HG03565 (cell line): ENCODE data around the gene GRIK4.
"Not testable (repeated sequence)": the region's sequence is repeated elsewhere in the genome, so short reads cannot be mapped to it uniquely, and the experiment has no call there.

ENCODE experiments used
- ATAC-seq: cut with Tn5 transposase; IDR thresholded peaks from one replicate; pipeline ENCODE4 v1.9.1; 2021; ENCODE audit warnings: mild to moderate bottlenecking, moderate library complexity; ENCODE audit not compliant: unreplicated experiment

Gene GRIK4

DNA sequence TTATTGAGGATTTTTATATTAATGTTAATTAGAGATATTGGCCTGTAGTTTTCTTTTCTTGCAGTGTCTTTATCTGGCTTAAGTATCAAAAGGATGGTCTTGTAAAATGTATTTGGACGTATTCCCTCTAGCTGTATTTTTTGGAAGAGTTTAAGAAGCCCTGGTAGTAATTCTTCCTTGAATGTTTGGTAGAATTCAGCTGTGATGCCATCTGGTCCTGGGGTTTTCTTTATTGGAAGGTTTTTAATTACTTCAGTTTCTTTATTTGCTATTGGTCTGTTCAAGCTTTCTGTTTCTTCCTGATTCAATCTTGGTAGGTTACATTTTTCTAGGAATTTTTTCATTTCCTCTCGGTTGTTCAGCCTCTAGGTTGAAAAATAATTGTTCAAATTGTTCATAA lies 257.4 kb downstream of the GRIK4 start:
- ATAC-seq = no peak

- ATAC-seq = no peak
Measured at GRCh38 chr11:120769906-120770305, 258.4 kb downstream of the GRIK4 start.

- no peak for ATAC-seq
Measured at GRCh38 chr11:120771551-120772060, 260.1 kb downstream of the GRIK4 start.

- ATAC-seq = peak; percentile 66
Measured at GRCh38 chr11:120773501-120774031, 262.0 kb downstream of the GRIK4 start.

- no peak for ATAC-seq
Measured at GRCh38 chr11:120774591-120775386, 263.2 kb downstream of the GRIK4 start.

DNA sequence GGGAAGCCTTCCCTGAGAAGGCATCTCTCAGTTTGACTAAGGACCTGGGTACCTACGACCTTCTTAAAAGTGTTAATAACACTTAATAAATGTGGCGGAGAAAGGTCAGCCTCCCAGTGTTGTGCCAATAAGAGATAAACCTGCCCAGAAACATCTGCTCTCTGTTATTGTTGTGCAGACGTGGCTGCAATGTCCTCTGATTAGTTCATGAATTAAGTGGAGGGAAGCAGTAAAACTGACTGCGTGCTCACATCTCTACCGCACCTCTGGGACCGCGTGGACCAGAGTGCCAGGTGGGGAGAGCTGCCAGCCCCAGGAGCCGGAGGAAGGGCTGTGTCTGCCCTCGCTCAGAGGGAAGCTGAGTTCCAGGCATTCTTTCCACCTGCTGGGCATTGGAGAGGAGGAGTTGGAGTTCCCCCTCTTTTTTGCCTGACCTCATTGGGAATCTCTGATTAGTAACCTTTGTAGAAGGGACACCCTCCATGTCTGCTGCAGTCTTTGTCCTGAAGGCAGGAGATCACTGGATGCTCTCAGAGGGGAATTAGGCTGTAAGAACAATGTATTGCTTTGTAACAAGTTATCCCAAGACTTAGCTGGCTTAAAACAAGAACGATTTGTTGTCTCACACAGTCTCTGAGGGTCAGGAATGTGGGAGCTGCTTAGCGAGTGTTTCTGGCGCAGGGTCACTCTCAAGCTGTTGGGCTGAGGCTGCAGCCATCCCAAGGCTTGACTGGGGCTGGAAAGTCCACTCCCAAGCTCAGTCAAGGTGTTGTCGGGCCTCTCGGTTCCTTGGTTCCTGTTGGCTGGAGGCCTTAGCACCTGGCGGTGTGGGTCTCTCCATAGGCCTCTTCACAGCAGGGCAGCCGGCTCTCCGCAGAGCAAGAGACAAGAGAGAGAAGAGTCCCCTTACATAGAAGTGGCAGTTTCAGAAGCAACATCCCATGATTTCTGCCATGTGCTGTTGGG lies 264.7 kb downstream of the GRIK4 start:
- no peak for ATAC-seq

DNA sequence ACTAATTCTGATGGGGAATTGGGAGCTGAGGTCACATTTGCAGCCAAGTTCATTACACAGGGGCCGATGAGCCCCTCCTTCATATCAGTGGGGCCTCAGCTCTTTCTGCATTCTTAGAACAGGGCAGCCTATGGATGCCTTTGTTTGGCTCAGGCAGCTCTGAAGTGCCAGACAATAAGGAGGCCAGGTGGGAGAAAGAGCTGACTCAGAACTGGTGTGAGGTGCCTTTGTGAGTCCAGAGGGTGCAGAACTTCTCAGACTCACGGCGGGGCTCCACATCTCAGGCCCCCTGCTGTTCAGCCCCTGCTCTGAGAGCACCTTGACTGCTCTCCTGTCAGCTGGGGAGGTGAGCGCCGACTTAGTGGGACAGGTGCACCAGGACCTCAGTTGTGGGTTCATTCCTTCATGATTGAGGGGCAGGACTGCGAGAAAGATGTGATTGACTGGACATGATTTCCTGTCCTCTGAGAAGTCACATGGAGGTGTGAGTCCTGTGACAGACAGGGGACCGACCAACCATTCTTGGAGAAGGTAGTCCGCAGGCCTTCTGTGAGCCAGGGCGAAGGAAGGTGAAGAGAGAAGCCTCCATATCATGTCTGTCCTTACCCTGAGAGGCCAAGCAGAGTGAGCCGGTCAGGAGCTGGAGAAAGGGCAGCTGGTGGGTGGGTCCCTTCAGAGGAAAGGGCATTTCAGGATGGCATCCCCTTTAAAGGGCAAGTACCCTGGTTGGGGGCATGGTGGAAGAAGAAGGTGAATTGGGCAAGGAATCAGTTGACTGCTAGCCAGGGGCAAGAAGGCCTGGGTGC lies 267.3 kb downstream of the GRIK4 start:
- ATAC-seq = no peak

DNA sequence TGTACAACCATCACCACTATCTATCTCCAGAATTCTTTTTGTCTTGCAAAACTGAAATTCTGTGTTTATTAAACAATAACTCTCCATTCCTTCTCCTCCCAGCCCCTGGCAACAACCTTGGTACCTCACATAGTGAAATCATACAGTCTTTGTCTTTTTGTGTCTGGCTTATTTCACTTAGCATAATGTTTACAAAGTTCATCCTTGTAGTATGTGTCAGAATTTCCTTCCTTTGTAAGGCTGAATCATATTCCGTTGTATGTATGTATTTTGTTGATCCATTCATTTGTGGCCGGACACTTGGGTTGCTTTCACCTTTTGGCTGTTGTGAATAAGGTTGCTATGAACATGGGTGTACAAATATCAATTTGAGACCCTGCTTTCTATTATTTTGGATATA lies 268.7 kb downstream of the GRIK4 start:
- no peak for ATAC-seq

DNA sequence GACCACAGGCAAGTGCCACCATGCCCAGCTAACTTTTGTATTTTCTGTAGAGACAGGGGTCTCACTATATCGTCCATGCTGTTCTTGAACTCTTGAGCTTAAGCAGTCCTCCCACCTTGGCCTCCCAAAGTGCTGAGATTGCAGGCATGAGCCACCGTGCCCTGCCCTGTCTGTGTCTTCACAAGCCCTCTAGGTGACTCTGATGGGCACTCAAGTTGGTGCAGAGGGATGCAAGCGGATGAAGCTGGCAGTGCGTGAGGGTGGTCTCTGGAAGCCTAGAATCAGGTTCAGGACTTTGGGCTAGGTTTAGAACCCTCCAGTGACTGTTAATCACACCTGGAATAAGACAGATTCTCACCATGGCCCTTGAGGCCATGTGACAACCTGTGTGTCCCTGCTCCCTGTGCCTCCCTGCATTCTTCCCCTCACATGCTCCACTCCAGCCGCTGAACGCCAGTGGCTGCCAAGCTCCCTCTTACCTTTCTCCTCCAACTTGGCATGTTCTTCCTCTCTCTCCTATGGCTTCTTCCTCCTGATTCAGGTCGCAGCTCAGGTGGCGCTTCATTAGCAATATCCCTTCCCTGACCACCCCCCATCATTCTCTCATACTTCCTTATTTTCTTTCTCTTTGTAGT lies 270.1 kb downstream of the GRIK4 start:
- ATAC-seq = no peak

DNA sequence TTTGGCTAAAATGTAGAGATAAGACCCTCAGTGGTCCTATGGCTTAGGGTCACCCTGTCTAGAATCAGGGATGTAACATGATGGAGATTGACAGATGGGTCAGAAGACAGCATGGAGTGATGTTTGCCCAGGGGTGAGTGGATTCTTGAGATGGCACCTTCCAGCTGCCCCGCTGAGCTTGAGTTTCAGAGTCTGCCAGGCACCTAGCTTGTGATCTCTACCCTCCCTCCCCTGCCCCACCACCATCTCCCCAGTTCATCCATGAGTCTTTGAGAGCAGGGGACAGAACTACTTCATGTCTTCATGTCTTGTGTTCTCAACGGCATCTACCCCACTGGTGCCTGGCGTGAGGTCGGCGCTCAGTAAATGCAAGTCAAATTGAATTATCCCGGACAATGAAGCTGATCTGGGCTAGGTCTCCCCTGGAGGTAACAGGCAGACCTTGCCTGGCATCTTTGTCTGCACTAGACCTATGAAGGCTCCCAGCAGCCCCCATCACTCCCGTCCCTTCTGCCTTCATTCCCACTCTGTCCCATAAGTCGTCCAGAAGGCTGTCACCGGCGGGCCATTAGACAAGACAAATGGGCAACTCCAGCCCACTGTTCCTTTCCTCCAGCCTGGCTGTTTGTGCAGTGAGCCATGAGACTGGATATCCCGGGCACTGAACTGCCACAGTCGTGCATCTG lies 273.2 kb downstream of the GRIK4 start:
- ATAC-seq = no peak

GRCh38 chr11:120785576-120785975 lies 274.0 kb downstream of the GRIK4 start:
- ATAC-seq = no peak

- ATAC-seq = no peak
Measured at GRCh38 chr11:120786206-120786735, 274.7 kb downstream of the GRIK4 start.

- ATAC-seq = not testable (repeated sequence)
Measured at GRCh38 chr11:120787224-120787623, 275.7 kb downstream of the GRIK4 start.

DNA sequence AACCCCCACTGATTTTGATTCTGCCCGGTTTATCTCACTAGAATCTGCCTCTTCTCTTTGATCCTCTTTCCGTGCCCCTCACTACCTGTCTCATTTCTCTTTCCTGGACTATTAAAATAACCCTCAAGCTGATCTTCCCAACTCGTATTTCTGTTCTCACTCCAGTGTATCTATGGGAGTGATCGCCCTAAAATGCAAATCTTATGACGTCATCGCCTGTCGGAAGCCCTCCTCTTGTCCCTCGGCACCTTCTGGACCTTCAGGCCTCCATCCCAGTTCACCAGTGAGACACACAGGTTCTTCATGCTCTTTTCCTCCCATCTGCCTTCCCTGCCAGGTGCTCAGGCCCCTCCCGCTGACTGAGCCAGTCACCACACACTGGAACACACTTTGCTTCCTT lies 277.8 kb downstream of the GRIK4 start:
- no peak for ATAC-seq

DNA sequence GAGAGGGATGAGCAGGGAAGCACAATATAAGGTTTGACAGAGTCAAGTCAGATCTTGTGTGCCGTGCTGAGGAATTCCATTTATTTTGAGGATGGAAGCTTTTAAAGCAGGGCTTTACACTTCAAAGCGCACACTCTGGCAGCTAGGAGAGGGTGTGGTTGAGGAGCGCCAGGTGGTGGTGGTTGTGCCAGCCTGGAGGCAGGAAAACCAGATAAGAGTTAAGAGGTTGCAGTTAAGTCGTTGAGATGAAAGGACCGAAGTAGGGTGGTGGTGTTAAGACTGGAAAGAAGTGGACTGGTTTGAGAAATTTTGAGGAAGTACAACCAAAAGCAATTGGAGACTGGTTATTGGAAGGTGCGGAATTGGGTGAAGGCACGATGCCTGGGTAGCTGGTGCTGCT lies 280.8 kb downstream of the GRIK4 start:
- no peak for ATAC-seq

DNA sequence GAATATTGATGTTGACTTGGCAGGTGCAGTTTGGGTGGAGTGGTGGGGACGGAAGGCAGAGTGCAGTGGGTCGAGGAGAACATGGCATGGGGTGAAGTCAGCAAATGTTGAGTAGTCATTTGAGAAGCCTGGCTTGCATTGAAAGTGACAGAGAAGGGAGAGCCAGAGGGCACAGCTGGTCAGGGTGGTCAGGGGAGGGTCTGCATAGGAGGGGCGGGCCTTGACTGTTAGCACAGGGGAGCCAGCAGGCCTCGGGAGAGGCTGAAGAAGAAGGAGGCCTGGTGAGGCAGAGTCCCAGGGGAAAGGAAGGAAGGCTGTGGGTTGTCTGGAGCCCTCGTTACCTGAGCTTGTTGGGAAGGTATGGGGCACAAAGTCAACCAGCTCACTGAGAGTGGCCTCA lies 281.6 kb downstream of the GRIK4 start:
- no peak for ATAC-seq

DNA sequence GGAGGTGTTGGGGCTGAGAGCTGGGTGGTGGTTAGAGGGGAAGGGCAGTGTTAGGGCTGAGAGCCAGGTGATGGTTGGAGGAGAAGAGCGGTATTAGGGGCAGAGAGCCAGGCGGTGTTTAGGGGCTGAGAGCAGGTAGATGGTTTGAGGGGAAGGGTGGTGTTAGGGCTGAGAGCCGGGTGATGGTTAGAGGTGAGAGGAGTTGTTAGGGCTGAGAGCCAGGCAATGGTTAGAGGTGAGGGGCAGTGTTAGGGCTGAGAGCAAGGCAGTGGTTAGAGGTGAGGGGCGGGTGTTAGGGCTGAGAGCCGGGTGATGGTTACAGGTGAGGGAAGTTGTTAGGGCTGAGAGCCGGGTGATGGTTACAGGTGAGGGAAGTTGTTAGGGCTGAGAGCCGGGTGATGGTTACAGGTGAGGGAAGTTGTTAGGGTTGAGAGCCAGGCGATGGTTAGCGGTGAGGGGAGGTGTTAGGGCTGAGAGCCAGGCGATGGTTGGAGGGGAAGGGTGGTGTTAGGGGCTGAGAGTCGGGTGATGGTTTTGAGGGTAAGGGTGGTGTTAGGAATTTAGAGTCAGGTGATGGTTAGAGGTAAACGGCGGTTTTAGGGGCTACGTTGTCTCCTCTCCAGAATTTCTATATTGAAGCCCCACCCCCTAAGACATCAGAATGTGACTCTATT lies 282.4 kb downstream of the GRIK4 start:
- ATAC-seq = no peak

- no peak for ATAC-seq
Measured at GRCh38 chr11:120794748-120795147, 283.2 kb downstream of the GRIK4 start.

DNA sequence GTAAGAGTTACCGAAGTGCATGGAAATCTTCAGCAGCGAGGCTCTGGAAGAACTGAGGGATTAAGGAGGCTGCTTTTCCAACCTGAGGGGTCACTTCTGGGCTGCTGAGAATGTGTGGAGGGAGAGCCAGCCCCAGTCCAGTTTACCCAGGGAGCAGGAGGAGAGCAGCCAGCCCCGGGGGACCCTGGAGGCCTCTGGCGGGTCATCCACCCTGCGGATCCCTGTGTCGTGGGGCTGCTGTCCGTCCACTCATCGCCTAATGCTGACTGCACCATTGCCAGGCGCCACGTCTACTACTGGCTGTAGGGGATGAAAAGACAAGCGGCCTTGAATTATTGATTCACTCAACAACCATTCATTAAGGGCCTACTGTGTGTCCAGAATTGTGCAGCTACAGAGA lies 283.6 kb downstream of the GRIK4 start:
- no peak for ATAC-seq
